SK-N-SH treated with all-trans-retinoic acid at 6 μM for 48 hours (cell line): Measurements from ENCODE around the gene MKNK2.
A peak's percentile ranks its signal among the peaks of the same experiment; 100 is the strongest.

Source experiments
- ATAC-seq: fragments of 200-7000 bp; cut with Tn5 transposase; 3 replicates; pipeline ENCODE4 v1.9.1; 2020; ENCODE audit warnings: mild to moderate bottlenecking, moderate library complexity
- ARNTL ChIP-seq: fragments of 450-650 bp; formaldehyde crosslinking; IDR thresholded peaks from 2 replicates; pipeline ENCODE4 v1.5.0; 2020; ENCODE audit warnings: low read depth, mild to moderate bottlenecking, moderate library complexity, borderline replicate concordance
- BACH2 ChIP-seq: fragments of 250-450 bp; sonication (Bioruptor Pico); IDR thresholded peaks from 2 replicates; pipeline ENCODE4 v1.9.0; 2021; ENCODE audit warnings: mild to moderate bottlenecking, borderline replicate concordance
- CSDC2 ChIP-seq: fragments of 250-450 bp; sonication (Bioruptor Pico); IDR thresholded peaks from 2 replicates; pipeline ENCODE4 v1.5.0; 2020; ENCODE audit warnings: mild to moderate bottlenecking, moderate library complexity
- ESRRG ChIP-seq: fragments of 250-450 bp; sonication (Bioruptor Pico); IDR thresholded peaks from 2 replicates; pipeline ENCODE4 v1.6.1; 2021; ENCODE audit warnings: mild to moderate bottlenecking
- GLIS3 ChIP-seq: fragments of 250-450 bp; sonication (Bioruptor Pico); IDR thresholded peaks from 2 replicates; pipeline ENCODE4 v1.5.0; 2020; ENCODE audit warnings: mild to moderate bottlenecking, moderate library complexity
- ISL1 ChIP-seq: fragments of 250-450 bp; sonication (Bioruptor Pico); IDR thresholded peaks from 2 replicates; pipeline ENCODE4 v2.1.2; 2022; ENCODE audit warnings: mild to moderate bottlenecking, moderate library complexity
- OSR1 ChIP-seq: fragments of 250-450 bp; sonication (Bioruptor Pico); IDR thresholded peaks from 2 replicates; pipeline ENCODE4 v1.8.0; 2022; ENCODE audit warnings: moderate library complexity, mild to moderate bottlenecking, inconsistent platforms
- RARB ChIP-seq: fragments of 250-450 bp; sonication (Bioruptor Pico); IDR thresholded peaks from 2 replicates; pipeline ENCODE4 v1.8.0; 2021; ENCODE audit warnings: mild to moderate bottlenecking, moderate library complexity
- SNAI2 ChIP-seq: fragments of 250-450 bp; sonication (Bioruptor Pico); IDR thresholded peaks from 2 replicates; pipeline ENCODE4 v1.5.0; 2020; ENCODE audit warnings: mild to moderate bottlenecking, moderate library complexity
- TCF4 ChIP-seq: fragments of 250-450 bp; sonication (Bioruptor Pico); IDR thresholded peaks from 2 replicates; pipeline ENCODE4 v1.8.0; 2021; ENCODE audit warnings: mild to moderate bottlenecking, moderate library complexity, borderline replicate concordance
- TOX ChIP-seq: fragments of 250-450 bp; sonication (Bioruptor Pico); IDR thresholded peaks from 2 replicates; pipeline ENCODE4 v1.8.0; 2021; ENCODE audit warnings: mild to moderate bottlenecking, moderate library complexity, borderline replicate concordance
- ZC3H10 ChIP-seq: fragments of 250-450 bp; sonication (Bioruptor Pico); IDR thresholded peaks from 2 replicates; pipeline ENCODE4 v1.5.1; 2021; ENCODE audit warnings: mild to moderate bottlenecking, moderate library complexity
- ZFP3 ChIP-seq: fragments of 250-450 bp; sonication (Bioruptor Pico); IDR thresholded peaks from 2 replicates; pipeline ENCODE4 v1.5.0; 2020; ENCODE audit warnings: mild to moderate bottlenecking, moderate library complexity
- ZFP30 ChIP-seq: fragments of 450-650 bp; formaldehyde crosslinking; IDR thresholded peaks from 2 replicates; pipeline ENCODE4 v1.5.0; 2022; ENCODE audit warnings: mild to moderate bottlenecking, moderate library complexity
- ZNF565 ChIP-seq: fragments of 450-650 bp; formaldehyde crosslinking; conservative IDR thresholded peaks from 2 replicates; pipeline ENCODE4 v1.5.0; 2020; ENCODE audit warnings: low read depth, mild to moderate bottlenecking, moderate library complexity
- ZNF8 ChIP-seq: fragments of 450-650 bp; formaldehyde crosslinking; IDR thresholded peaks from 2 replicates; pipeline ENCODE4 v1.5.0; 2020; ENCODE audit warnings: mild to moderate bottlenecking, moderate library complexity
- TF ChIP-seq, protein P1 (sequence below): fragments of 250-450 bp; sonication (Bioruptor Pico); IDR thresholded peaks from 2 replicates; pipeline ENCODE4 v1.5.0; 2020; ENCODE audit warnings: mild to moderate bottlenecking, moderate library complexity
- TF ChIP-seq, protein P2 (sequence below): fragments of 250-450 bp; sonication (Bioruptor Pico); IDR thresholded peaks from 2 replicates; pipeline ENCODE4 v1.8.0; 2020; ENCODE audit warnings: mild to moderate bottlenecking, moderate library complexity, borderline replicate concordance
- TF ChIP-seq, protein P3 (sequence below): fragments of 250-450 bp; sonication (Bioruptor Pico); IDR thresholded peaks from 2 replicates; pipeline ENCODE4 v1.5.1; 2020; ENCODE audit warnings: low read depth, mild to moderate bottlenecking, moderate library complexity
- TF ChIP-seq, protein P4 (sequence below): fragments of 250-450 bp; sonication (Bioruptor Pico); IDR thresholded peaks from 2 replicates; pipeline ENCODE4 v1.8.0; 2021; ENCODE audit warnings: low read depth, mild to moderate bottlenecking, moderate library complexity, borderline replicate concordance
- TF ChIP-seq, protein P5 (sequence below): fragments of 250-450 bp; sonication (Bioruptor Pico); IDR thresholded peaks from 2 replicates; pipeline ENCODE4 v1.5.1; 2021; ENCODE audit warnings: mild to moderate bottlenecking, moderate library complexity

Gene MKNK2

DNA sequence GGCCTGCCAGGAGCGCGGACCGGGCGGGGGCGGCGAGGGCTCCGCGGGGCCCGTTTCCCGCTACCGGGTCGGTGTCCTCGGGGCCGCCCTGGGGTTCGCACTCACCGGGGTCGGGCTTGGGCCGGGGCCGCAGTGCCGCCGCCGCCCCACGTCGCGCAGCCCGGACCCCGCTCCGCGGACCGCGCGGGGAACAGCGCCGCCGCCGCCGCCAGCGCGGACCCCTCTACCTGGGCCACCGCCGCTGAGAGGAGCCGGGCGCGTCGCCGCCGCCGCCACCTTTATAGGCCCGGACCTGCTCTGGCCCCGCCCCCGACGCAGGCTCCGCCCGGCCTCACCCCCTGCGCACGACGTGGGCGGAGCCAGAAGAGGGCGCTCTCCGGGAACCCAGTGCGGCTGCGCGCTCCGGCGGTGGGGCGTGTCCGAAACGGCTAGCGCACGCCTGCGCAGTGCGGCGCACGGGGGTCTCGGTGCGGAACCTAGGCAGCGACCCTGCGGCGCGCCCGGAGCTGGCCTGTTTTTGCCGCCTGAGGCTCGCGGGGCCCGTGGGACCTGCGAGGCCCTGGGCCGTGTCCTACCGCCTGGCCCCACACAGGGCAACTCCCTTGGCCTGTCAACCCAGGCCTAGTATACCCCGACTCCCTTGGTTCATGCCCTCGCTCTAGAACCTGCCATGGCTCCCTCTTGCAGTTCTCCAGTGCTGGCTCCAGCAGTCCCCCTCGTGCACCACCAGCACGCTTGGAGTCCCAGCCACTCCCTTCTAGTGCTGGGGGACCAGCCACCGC, at the start of gene MKNK2:
Gene MKNK2 (minus strand): TSS at position 254 of the 782 bp plus-strand sequence. CDS start 393 bp downstream, outside the sequence.
- peak; percentile 73 for ATAC-seq
- no peak for TF ChIP-seq TCF4
- no peak for TF ChIP-seq BACH2
- TF ChIP-seq ARNTL (CRISPR knock-in tag) = no peak
- TF ChIP-seq OSR1 (CRISPR knock-in tag) = no peak
- no peak for TF ChIP-seq CSDC2
- no peak for TF ChIP-seq SNAI2 (CRISPR knock-in tag)
- TF ChIP-seq ESRRG = no peak
- no peak for TF ChIP-seq ZNF565 (CRISPR knock-in tag)
- TF ChIP-seq, protein P1, sequence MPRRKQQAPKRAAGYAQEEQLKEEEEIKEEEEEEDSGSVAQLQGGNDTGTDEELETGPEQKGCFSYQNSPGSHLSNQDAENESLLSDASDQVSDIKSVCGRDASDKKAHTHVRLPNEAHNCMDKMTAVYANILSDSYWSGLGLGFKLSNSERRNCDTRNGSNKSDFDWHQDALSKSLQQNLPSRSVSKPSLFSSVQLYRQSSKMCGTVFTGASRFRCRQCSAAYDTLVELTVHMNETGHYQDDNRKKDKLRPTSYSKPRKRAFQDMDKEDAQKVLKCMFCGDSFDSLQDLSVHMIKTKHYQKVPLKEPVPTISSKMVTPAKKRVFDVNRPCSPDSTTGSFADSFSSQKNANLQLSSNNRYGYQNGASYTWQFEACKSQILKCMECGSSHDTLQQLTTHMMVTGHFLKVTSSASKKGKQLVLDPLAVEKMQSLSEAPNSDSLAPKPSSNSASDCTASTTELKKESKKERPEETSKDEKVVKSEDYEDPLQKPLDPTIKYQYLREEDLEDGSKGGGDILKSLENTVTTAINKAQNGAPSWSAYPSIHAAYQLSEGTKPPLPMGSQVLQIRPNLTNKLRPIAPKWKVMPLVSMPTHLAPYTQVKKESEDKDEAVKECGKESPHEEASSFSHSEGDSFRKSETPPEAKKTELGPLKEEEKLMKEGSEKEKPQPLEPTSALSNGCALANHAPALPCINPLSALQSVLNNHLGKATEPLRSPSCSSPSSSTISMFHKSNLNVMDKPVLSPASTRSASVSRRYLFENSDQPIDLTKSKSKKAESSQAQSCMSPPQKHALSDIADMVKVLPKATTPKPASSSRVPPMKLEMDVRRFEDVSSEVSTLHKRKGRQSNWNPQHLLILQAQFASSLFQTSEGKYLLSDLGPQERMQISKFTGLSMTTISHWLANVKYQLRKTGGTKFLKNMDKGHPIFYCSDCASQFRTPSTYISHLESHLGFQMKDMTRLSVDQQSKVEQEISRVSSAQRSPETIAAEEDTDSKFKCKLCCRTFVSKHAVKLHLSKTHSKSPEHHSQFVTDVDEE (CRISPR knock-in tag) = no peak
- 0 out of 2 replicates have a peak, but pooled peaks have one; percentile 46 for TF ChIP-seq ZC3H10 (CRISPR knock-in tag)
- TF ChIP-seq RARB = no peak
- TF ChIP-seq ZFP30 (CRISPR knock-in tag) = no peak
- TF ChIP-seq, protein P2, sequence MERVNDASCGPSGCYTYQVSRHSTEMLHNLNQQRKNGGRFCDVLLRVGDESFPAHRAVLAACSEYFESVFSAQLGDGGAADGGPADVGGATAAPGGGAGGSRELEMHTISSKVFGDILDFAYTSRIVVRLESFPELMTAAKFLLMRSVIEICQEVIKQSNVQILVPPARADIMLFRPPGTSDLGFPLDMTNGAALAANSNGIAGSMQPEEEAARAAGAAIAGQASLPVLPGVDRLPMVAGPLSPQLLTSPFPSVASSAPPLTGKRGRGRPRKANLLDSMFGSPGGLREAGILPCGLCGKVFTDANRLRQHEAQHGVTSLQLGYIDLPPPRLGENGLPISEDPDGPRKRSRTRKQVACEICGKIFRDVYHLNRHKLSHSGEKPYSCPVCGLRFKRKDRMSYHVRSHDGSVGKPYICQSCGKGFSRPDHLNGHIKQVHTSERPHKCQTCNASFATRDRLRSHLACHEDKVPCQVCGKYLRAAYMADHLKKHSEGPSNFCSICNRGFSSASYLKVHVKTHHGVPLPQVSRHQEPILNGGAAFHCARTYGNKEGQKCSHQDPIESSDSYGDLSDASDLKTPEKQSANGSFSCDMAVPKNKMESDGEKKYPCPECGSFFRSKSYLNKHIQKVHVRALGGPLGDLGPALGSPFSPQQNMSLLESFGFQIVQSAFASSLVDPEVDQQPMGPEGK (CRISPR knock-in tag) = 0 out of 2 replicates have a peak, but pooled peaks have one; percentile 35
- no peak for TF ChIP-seq ZNF8 (CRISPR knock-in tag)
- TF ChIP-seq TOX (CRISPR knock-in tag) = no peak
- TF ChIP-seq, protein P3, sequence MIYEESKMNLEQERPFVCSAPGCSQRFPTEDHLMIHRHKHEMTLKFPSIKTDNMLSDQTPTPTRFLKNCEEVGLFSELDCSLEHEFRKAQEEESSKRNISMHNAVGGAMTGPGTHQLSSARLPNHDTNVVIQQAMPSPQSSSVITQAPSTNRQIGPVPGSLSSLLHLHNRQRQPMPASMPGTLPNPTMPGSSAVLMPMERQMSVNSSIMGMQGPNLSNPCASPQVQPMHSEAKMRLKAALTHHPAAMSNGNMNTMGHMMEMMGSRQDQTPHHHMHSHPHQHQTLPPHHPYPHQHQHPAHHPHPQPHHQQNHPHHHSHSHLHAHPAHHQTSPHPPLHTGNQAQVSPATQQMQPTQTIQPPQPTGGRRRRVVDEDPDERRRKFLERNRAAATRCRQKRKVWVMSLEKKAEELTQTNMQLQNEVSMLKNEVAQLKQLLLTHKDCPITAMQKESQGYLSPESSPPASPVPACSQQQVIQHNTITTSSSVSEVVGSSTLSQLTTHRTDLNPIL (CRISPR knock-in tag) = no peak
- TF ChIP-seq ISL1 = no peak
- 0 out of 2 replicates have a peak, but pooled peaks have one; percentile 33 for TF ChIP-seq GLIS3 (CRISPR knock-in tag)

DNA sequence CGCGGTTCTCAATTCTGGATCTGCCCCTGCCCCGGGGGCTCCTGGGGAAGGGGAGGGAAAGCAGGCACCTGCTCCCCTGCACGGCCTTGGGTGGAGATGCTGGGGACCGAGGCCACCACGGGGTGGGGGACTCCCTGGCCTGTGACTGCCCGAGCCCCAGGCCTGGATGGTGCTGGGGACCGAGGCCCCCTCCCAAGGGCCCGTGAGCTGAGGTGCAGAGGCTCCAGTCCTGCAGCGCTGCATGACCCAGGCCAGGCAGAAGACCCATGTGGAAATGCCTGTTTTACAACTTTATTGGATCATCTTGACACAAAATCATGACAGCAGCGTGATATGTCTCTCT, 49.6 kb upstream of the MKNK2 start:
- TF ChIP-seq SNAI2 (CRISPR knock-in tag) (no peak), ZC3H10 (CRISPR knock-in tag) (no peak), TCF4 (no peak), GLIS3 (CRISPR knock-in tag) (no peak), CSDC2 (no peak), ZFP3 (no peak), ZNF8 (CRISPR knock-in tag) (no peak), ZNF565 (CRISPR knock-in tag) (no peak), BACH2 (no peak)
- TF ChIP-seq, protein P4, sequence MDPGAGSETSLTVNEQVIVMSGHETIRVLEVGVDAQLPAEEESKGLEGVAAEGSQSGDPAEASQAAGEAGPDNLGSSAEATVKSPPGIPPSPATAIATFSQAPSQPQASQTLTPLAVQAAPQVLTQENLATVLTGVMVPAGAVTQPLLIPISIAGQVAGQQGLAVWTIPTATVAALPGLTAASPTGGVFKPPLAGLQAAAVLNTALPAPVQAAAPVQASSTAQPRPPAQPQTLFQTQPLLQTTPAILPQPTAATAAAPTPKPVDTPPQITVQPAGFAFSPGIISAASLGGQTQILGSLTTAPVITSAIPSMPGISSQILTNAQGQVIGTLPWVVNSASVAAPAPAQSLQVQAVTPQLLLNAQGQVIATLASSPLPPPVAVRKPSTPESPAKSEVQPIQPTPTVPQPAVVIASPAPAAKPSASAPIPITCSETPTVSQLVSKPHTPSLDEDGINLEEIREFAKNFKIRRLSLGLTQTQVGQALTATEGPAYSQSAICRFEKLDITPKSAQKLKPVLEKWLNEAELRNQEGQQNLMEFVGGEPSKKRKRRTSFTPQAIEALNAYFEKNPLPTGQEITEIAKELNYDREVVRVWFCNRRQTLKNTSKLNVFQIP = no peak
- TF ChIP-seq, protein P1 (CRISPR knock-in tag) = no peak
- TF ChIP-seq, protein P5, sequence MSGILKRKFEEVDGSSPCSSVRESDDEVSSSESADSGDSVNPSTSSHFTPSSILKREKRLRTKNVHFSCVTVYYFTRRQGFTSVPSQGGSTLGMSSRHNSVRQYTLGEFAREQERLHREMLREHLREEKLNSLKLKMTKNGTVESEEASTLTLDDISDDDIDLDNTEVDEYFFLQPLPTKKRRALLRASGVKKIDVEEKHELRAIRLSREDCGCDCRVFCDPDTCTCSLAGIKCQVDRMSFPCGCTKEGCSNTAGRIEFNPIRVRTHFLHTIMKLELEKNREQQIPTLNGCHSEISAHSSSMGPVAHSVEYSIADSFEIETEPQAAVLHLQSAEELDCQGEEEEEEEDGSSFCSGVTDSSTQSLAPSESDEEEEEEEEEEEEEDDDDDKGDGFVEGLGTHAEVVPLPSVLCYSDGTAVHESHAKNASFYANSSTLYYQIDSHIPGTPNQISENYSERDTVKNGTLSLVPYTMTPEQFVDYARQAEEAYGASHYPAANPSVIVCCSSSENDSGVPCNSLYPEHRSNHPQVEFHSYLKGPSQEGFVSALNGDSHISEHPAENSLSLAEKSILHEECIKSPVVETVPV (CRISPR knock-in tag) = no peak
- TF ChIP-seq, all 23 proteins: peak for 0
- ATAC-seq = no peak
